Measurements from ENCODE around the gene GYS1. TPM values are rescaled to one million over a fixed set of nuclear protein-coding genes. Genes with fewer than 3 reads are reported as not detected.
"Not testable (repeated sequence)": the region's sequence is repeated elsewhere in the genome, so short reads cannot be mapped to it uniquely, and the experiment has no call there.

The GYS1 gene
- 50.1 and 67.3 TPM in 2 replicates for total RNA-seq (2014; rRNA removed; shearing (Covaris generic))

GRCh38 chr19:48993175-48994034, at the start of gene GYS1, which contains the start of gene RUVBL2:
GYS1 (minus strand) TSS chr19:48993309; CDS start chr19:48993112, 197 bp downstream.
RUVBL2 (plus strand) TSS chr19:48993887; CDS start chr19:48993912, 25 bp downstream.
- peak; percentile 100 for DNase-seq (ENCODE audit: low read depth)

DNA sequence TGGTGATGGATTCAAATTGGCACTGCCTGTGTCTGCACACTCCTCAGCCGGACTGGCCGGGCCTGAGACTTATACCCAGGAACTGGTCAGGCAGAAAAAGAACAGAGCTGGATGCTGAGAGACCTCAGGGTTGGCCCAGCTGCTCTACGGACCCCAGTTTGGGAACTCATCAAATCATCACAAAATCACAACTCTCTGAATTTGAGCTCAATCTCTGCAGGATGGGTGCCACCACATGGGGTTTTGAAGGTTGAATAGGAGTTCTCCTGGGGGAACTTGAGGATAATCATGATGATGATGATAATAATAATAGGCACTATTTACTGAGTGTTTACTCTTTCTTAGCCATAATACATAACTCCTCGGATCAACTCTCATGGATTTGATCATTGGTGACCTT, 49.6 kb upstream of the GYS1 start:
- not testable (repeated sequence) for DNase-seq (ENCODE audit: low read depth)

GRCh38 chr19:49042177-49042576, 49.1 kb upstream of the GYS1 start:
- DNase-seq (ENCODE audit: low read depth) = peak; percentile 74

DNA sequence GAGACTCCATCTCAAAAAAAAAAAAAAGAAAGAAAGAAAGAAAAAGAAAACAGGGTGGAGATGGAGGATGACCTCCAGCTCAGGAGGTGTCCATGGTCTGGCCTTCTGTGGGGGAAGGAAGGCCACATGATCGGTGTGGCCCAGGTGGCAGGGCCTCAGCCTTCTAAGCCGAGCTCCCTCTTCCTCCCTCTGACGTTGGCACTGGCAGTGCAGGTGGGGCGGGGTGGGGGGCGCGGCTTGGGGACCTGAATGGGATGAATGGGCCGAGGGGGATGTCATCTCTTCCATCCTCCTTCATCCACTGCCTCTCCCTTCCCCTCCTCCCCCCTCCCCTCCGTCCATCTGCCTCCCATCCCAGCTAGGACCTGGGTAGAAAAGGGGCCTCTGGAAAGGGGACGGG, 46.6 kb upstream of the GYS1 start:
- not testable (repeated sequence) for DNase-seq (ENCODE audit: low read depth)

DNA sequence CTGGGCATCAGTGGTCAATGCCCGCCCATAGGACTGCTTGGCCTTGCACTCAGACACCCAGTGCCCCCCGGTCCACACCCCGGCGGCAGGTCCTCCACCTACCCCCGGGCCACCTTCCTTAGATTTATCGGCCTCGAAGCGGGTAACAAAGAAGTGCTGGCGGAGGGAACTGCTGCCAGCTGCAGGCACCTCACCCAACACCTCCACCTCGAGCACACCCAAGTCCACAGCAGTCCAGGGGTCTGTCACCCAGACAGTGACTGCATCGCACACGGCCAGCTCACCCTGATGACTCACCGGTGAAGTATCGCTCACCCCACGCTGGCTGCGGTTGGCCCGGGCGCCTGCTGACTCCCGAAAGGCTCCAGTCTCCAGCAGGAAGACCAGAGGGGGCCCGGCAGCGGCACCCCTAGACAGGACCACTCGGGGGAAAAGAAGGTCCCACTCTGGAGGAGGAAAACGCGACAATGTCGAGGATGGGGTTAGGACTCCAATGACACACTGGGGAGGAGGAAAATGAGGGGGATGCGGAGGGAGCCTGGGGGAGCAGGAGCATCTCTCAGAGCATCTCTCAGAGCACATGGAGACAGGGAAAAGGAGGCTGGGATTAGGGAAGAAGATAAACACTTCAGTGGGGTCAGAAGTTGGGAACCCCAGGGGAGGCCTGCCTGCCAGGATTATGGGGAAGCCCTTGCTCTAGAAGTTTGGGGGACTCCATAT, 45.6 kb upstream of the GYS1 start:
- DNase-seq (ENCODE audit: low read depth) = peak; percentile 80

DNA sequence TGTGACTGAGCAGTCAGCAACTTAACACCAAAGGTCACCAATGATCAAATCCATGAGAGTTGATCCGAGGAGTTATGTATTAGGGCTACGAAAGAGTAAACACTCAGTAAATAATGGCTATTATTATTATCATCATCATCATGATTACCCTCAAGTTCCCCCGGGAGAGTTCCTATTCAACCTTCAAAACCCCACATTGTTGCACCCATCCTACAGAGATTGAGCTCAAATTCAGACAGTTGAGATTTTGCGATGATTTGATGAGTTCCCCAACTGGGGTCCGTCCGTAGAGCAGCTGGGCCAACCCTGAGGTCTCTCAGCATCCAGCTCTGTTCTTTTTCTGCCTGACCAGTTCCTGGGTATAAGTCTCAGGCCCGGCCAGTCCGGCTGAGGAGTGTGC, 45.0 kb upstream of the GYS1 start:
- DNase-seq (ENCODE audit: low read depth) = not testable (repeated sequence)

DNA sequence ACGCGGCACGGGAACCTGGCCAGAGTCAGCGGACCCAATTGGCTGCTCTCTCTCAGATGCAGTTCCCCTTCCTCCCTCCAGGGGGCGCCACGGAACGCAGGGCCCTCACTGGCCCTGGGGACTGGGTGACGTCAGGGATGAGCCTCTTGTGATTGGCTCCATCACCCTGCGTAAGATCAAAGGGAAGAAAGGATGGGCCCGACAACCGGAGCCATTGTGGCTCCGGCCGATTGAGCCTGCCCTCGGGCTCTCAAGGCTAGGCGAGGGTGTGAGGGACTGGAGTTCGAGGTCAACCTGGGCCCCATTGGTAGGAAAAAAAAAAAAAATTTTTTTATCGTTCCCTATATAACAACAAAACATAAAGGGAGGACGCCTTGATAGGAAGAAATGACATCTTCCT, 43.7 kb upstream of the GYS1 start, which contains the start of gene CGB1:
CGB1 (minus strand) TSS at position 81 of the 400 bp plus-strand sequence. CDS start 184 bp downstream, outside the sequence.
- DNase-seq (ENCODE audit: low read depth) = not testable (repeated sequence)

DNA sequence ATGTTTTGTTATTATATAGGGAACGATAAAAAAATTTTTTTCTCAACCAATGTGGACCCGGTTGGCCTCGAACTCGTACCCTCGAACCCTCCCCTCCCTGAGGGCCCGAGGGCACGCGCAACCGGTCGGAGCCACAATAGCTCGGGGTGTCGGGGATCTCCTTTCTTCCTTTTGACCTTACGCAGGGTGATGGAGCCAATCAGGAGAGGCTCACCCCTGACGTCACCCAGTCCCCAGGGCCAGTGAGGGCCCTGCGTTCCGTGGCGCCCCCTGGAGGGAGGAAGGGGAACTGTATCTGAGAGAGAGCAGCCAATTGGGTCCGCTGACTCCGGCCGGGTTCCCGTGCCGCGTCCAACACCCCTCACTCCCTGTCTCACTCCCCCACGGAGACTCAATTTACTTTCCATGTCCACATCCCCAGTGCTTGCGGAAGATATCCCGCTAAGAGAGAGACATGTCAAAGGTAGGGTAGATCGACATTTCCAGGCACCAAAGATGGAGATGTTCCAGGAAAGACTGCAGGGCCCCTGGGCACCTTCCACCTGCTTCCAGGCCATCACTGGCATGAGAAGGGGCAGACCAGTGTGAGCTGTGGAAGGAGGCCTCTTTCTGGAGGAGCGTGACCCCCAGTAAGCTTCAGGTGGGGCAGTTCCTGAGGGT, 38.7 kb upstream of the GYS1 start, which contains the start of gene CGB2:
CGB2 (plus strand) TSS at position 249 of the 660 bp plus-strand sequence; CDS start at position 455, 206 bp downstream.
- not testable (repeated sequence) for DNase-seq (ENCODE audit: low read depth)

DNA sequence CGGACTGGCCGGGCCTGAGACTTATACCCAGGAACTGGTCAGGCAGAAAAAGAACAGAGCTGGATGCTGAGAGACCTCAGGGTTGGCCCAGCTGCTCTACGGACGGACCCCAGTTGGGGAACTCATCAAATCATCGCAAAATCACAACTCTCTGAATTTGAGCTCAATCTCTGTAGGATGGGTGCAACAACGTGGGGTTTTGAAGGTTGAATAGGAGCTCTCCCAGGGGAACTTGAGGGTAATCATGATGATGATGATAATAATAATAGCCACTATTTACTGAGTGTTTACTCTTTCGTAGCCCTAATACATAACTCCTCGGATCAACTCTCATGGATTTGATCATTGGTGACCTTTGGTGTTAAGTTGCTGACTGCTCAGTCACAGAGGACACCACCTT, 37.2 kb upstream of the GYS1 start:
- not testable (repeated sequence) for DNase-seq (ENCODE audit: low read depth)

- DNase-seq (ENCODE audit: low read depth) = peak; percentile 62
Measured at GRCh38 chr19:49029749-49030148, 36.6 kb upstream of the GYS1 start.

DNA sequence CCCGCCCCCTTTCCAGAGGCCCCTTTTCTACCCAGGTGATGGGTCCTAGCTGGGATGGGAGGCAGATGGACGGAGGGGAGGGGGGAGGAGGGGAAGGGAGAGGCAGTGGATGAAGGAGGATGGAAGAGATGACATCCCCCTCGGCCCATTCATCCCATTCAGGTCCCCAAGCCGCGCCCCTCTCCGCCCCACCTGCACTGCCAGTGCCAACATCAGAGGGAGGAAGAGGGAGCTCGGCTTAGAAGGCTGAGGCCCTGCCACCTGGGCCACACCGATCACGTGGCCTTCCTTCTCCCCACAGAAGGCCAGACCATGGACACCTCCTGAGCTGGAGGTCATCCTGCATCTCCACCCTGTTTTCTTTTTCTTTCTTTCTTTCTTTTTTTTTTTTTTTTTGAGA, 35.6 kb upstream of the GYS1 start:
- not testable (repeated sequence) for DNase-seq (ENCODE audit: low read depth)

- DNase-seq (ENCODE audit: low read depth) = peak; percentile 45
Measured at GRCh38 chr19:49025599-49025998, 32.5 kb upstream of the GYS1 start.

GRCh38 chr19:49025088-49025487, 32.0 kb upstream of the GYS1 start:
- DNase-seq (ENCODE audit: low read depth) = not testable (repeated sequence)

DNA sequence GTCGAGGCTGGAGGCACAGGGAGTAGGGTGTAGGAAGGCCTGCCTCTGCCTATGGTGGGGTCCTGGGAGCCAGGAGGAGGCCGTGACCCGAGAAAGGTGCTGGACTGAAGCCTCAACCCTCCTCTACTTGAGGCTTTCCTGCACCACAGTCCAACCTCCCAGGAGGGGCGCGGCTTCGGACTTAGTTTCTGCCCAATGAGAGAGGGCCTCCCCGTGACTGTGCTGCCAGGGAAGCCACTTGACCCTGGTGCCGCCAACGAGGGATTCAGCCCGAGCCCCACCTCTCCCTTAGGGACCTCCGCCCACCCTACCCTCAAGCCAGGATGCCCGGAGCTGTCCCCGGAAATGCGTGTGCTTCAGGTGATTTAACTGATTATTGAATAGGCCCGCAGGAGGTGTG, 31.1 kb upstream of the GYS1 start, which contains the start of gene CGB3:
CGB3 (minus strand) TSS at position 101 of the 400 bp plus-strand sequence. CDS start 362 bp downstream, outside the sequence.
- not testable (repeated sequence) for DNase-seq (ENCODE audit: low read depth)

DNA sequence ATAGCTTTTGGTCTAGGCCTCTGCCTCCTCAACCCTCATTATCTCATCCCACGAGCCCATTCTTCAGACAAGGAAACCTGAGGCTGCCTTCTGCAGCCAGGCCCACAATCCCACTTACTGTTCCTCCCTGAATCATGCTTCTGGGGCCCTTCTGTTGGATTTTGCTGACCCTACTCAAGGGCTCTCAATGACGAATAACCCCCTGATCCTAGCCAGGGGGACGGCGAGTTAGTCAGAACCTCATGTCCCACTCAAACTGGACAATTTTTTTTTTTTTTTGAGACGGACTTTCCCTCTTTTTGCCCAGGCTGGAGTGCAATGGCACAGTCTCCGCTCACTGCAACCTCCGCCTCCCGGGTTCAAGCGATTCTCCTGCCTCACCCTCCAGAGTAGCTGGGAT, 29.0 kb upstream of the GYS1 start:
- DNase-seq (ENCODE audit: low read depth) = no peak

DNA sequence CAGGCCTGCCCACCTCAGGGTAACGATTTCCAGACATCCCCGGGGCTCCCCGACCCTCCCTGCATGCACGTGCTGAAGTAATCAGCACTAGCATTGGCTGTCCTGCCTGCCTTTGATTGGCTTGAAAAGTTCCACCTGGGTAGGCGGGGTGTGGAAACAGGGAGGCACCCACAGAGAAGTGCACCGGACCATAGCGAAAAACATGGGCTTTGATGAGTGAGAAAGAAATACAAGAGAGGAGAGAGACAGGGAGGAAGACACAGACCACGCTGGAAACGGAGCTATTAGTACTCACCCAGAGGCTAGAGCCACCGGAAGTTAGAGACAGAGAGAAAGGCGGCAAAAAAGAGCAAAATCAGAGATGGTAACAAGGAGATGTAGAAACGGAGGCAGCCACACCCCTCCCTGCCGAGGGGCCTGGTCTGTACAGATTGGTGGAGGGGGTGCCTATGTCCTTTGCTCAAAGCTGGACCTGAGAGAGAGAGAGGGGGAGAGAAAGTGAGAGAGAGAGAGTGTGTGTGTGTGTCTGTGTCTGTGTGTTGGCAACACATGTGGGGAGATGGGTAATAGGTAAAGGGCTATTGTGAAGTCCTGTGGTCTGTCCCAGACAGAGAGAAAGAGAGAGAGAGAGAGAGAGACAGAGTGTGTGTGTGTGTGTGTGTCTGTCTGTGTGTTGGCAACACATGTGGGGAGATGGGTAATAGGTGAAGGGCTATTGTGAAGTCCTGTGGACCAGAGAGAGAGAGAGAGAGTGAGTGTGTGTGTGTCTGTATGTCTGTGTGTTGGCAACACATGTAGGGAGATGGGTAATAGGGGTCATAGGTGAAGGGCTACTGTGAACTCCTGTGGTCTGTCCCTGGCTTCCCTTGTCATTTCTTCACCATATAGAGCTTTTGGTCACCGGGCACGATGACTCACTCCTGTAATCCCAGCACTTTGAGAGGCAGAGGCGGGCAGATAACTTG, 28.1 kb upstream of the GYS1 start:
- DNase-seq (ENCODE audit: low read depth) = peak; percentile 88

GRCh38 chr19:49020342-49020741, 27.2 kb upstream of the GYS1 start:
- no peak for DNase-seq (ENCODE audit: low read depth)

GRCh38 chr19:49019242-49019932, 26.3 kb upstream of the GYS1 start:
- peak; percentile 25 for DNase-seq (ENCODE audit: low read depth)

GRCh38 chr19:49018388-49019241, 25.5 kb upstream of the GYS1 start:
- not testable (repeated sequence) for DNase-seq (ENCODE audit: low read depth)

Measured in M059J (cell line).